H9 (cell line): ENCODE data around the gene BEND4. TPM values are rescaled to one million over a fixed set of nuclear protein-coding genes. Genes with fewer than 3 reads are reported as not detected.
A peak's percentile ranks its signal among the peaks of the same experiment; 100 is the strongest.

Source experiments
- DNase-seq: peaks from one replicate; pipeline ENCODE4 v3.0.0-alpha.2; 2017
- H2AFZ ChIP-seq: one replicate; pipeline ENCODE4 v1.6.1; 2013; ENCODE audit warnings: mild to moderate bottlenecking, low read length, control low read depth, moderate library complexity
- H2AK5ac ChIP-seq: 2 replicates; pipeline ENCODE4 v1.6.1; 2013; ENCODE audit warnings: low read length, control low read depth, mixed read lengths; ENCODE audit not compliant: insufficient read length
- H2BK120ac ChIP-seq: one replicate; pipeline ENCODE4 v1.6.1; 2013; ENCODE audit warnings: low read depth, mild to moderate bottlenecking, low read length, control low read depth, inconsistent platforms; ENCODE audit not compliant: poor library complexity, severe bottlenecking
- H2BK12ac ChIP-seq: 2 replicates; pipeline ENCODE4 v1.6.1; 2013; ENCODE audit warnings: low read length, control low read depth, mixed read lengths, low read depth; ENCODE audit not compliant: insufficient read length
- H2BK15ac ChIP-seq: 2 replicates; pipeline ENCODE4 v1.6.1; 2013; ENCODE audit warnings: low read depth, low read length, control low read depth
- H2BK20ac ChIP-seq: one replicate; pipeline ENCODE4 v1.6.1; 2013; ENCODE audit warnings: low read depth, mild to moderate bottlenecking, low read length, control low read depth, inconsistent platforms; ENCODE audit not compliant: poor library complexity, severe bottlenecking
- H2BK5ac ChIP-seq: 2 replicates; pipeline ENCODE4 v1.6.1; 2013; ENCODE audit warnings: low read length, control low read depth, mixed read lengths; ENCODE audit not compliant: insufficient read length
- H3K14ac ChIP-seq: 2 replicates; pipeline ENCODE4 v1.6.1; 2013; ENCODE audit warnings: low read length, control low read depth; ENCODE audit not compliant: insufficient read depth
- H3K18ac ChIP-seq: 2 replicates; pipeline ENCODE4 v1.6.1; 2013; ENCODE audit warnings: low read depth, mild to moderate bottlenecking, mixed read lengths, low read length, control low read depth; ENCODE audit not compliant: insufficient read length
- H3K23ac ChIP-seq: 2 replicates; pipeline ENCODE4 v1.6.1; 2013; ENCODE audit warnings: low read length, control low read depth, mixed read lengths, low read depth; ENCODE audit not compliant: insufficient read length
- H3K23me2 ChIP-seq: 2 replicates; pipeline ENCODE4 v1.6.1; 2013; ENCODE audit warnings: low read depth, mild to moderate bottlenecking, mixed read lengths, low read length, control low read depth; ENCODE audit not compliant: insufficient read length, poor library complexity, severe bottlenecking
- H3K27ac ChIP-seq: 2 replicates; pipeline ENCODE4 v1.5.1; 2013; ENCODE audit warnings: low read length, control low read depth, mixed read lengths, low read depth; ENCODE audit not compliant: insufficient read length
- H3K27me3 ChIP-seq: 2 replicates; pipeline ENCODE4 v1.6.1; 2013; ENCODE audit warnings: low read length, control low read depth, inconsistent platforms; ENCODE audit not compliant: insufficient read depth
- H3K4ac ChIP-seq: 2 replicates; pipeline ENCODE4 v1.6.1; 2013; ENCODE audit warnings: low read depth, mild to moderate bottlenecking, control low read depth, inconsistent platforms, low read length, moderate library complexity
- H3K4me1 ChIP-seq: 2 replicates; pipeline ENCODE4 v1.6.1; 2013; ENCODE audit warnings: low read length, control low read depth, inconsistent platforms; ENCODE audit not compliant: insufficient read depth
- H3K4me2 ChIP-seq: 2 replicates; pipeline ENCODE4 v1.6.1; 2013; ENCODE audit warnings: low read length, control low read depth, mixed read lengths; ENCODE audit not compliant: insufficient read length, insufficient read depth
- H3K56ac ChIP-seq: 2 replicates; pipeline ENCODE4 v1.6.1; 2013; ENCODE audit warnings: low read depth, mild to moderate bottlenecking, mixed read lengths, low read length, control low read depth; ENCODE audit not compliant: insufficient read length
- H3K79me1 ChIP-seq: 2 replicates; pipeline ENCODE4 v1.6.1; 2013; ENCODE audit warnings: low read depth, mild to moderate bottlenecking, moderate library complexity, low read length, control low read depth, inconsistent platforms; ENCODE audit not compliant: insufficient read depth, poor library complexity, severe bottlenecking
- H3K79me2 ChIP-seq: 2 replicates; pipeline ENCODE4 v1.6.1; 2013; ENCODE audit warnings: low read length, control low read depth, inconsistent platforms; ENCODE audit not compliant: insufficient read depth
- H3K9ac ChIP-seq: 2 replicates; pipeline ENCODE4 v1.6.1; 2013; ENCODE audit warnings: low read length, control low read depth, mixed read lengths; ENCODE audit not compliant: insufficient read length; ENCODE audit errors: extremely low read depth
- H3K9me3 ChIP-seq: one replicate; pipeline ENCODE4 v1.6.1; 2013; ENCODE audit warnings: low read depth, low read length, inconsistent platforms; ENCODE audit not compliant: control insufficient read depth
- H3T11ph ChIP-seq: one replicate; pipeline ENCODE4 v1.6.1; 2013; ENCODE audit warnings: mild to moderate bottlenecking, low read length, control low read depth, inconsistent platforms
- H4K20me1 ChIP-seq: one replicate; pipeline ENCODE4 v1.6.1; 2013; ENCODE audit not compliant: control insufficient read depth, insufficient read length, insufficient read depth
- H4K5ac ChIP-seq: 2 replicates; pipeline ENCODE4 v1.6.1; 2013; ENCODE audit warnings: low read depth, mild to moderate bottlenecking, mixed read lengths, low read length, control low read depth; ENCODE audit not compliant: insufficient read length
- H4K8ac ChIP-seq: replicated peaks from 2 replicates; pipeline ENCODE4 v1.6.1; 2013; ENCODE audit warnings: low read length, control low read depth, mixed read lengths, low read depth; ENCODE audit not compliant: insufficient read length
- H4K91ac ChIP-seq: 2 replicates; pipeline ENCODE4 v1.6.1; 2013; ENCODE audit warnings: low read depth, mild to moderate bottlenecking, moderate library complexity, mixed read lengths, low read length, control low read depth; ENCODE audit not compliant: insufficient read length
- H3K27ac Mint-ChIP-seq, 3 experiments: 2 replicates in 2 of 3; 3 replicates in 1 of 3; pipeline ENCODE4 v1.8.0; 2020 to 2021; ENCODE audit warnings: mixed read lengths in 3 of 3, mild to moderate bottlenecking in 1 of 3, moderate library complexity in 1 of 3
- H3K27me3 Mint-ChIP-seq: 2 replicates; pipeline ENCODE4 v1.8.0; 2021; ENCODE audit warnings: low read depth, mild to moderate bottlenecking, moderate library complexity, mixed read lengths
- H3K36me3 Mint-ChIP-seq, 3 experiments: 2 replicates in 2 of 3; 3 replicates in 1 of 3; pipeline ENCODE4 v1.8.0; 2020 to 2021; ENCODE audit warnings: low read depth in 3 of 3, mixed read lengths in 3 of 3; ENCODE audit not compliant: insufficient read depth in 1 of 3
- H3K4me1 Mint-ChIP-seq, 2 experiments: 2 replicates each; pipeline ENCODE4 v1.8.0; 2020; ENCODE audit warnings: mixed read lengths in 2 of 2
- H3K4me3 Mint-ChIP-seq, 2 experiments: 2 replicates in 1 of 2; 3 replicates in 1 of 2; pipeline ENCODE4 v1.8.0; 2020 to 2021; ENCODE audit warnings: mild to moderate bottlenecking in 2 of 2, mixed read lengths in 2 of 2, moderate library complexity in 1 of 2
- H3K9me3 Mint-ChIP-seq, 2 experiments: 2 replicates in 1 of 2; 3 replicates in 1 of 2; pipeline ENCODE4 v1.8.0; 2020; ENCODE audit warnings: mild to moderate bottlenecking in 2 of 2, mixed read lengths in 2 of 2, moderate library complexity in 1 of 2
- CTCF ChIP-seq: fragments of 200-600 bp; sonication (generic); conservative IDR thresholded peaks from 3 replicates; pipeline ENCODE4 v1.8.0; 2021; ENCODE audit warnings: antibody characterized with exemption, mild to moderate bottlenecking
- WGBS: extraction: QIAGEN DNeasy Blood & Tissue Kit; methylation state at CpG from one replicate; pipeline ENCODE4 v1.1.7; 2013; ENCODE audit warnings: missing lambda C conversion rate, low lambda C conversion rate, mixed read lengths; ENCODE audit not compliant: insufficient read length; ENCODE audit errors: extremely low coverage; 5-methylcytosine and 5-hydroxymethylcytosine counted together
- long read RNA-seq: library from polyadenylated mRNA; unstranded; transcript quantifications from one replicate; pipeline ENCODE4 v2.0.0, GENCODE V29; 2020
- total RNA-seq: library from RNA; stranded (reverse); gene quantifications from 2 replicates; pipeline ENCODE4 v1.2.1, GENCODE V29; 2021

The BEND4 gene
- total RNA-seq: 25.1 and 25.8 TPM in 2 replicates
- long read RNA-seq, partial matches to known transcripts: 8 of 16 reads
- long read RNA-seq, other reads (novel, unspliced or antisense): 8 of 16 reads

- Histone ChIP-seq H3K9me3 (no peaks in the 10 kb centered on the region), H3K14ac (peak within 1 kb of the TSS; percentile 76), H3K23me2 (peaks cover 14% of the 10 kb centered on the region), H4K5ac (no peak within 1 kb of the TSS), H2BK15ac (no peak within 1 kb of the TSS; the same call in 1 of the 2 replicates), H2AFZ (no peak within 1 kb of the TSS), H2BK12ac (no peak within 1 kb of the TSS), H3K27ac (no peak within 1 kb of the TSS), H3K9ac (no peak within 1 kb of the TSS), H3T11ph (no peak within 1 kb of the TSS), H2BK120ac (no peak within 1 kb of the TSS), H4K91ac (no peak within 1 kb of the TSS), H3K27me3 (peaks cover 6% of the 10 kb centered on the region; the same call in 1 of the 2 replicates), H3K79me1 (no peaks in the 10 kb centered on the region), H3K4me1 (no peaks in the 10 kb centered on the region), H2BK20ac (no peak within 1 kb of the TSS), H3K56ac (no peak within 1 kb of the TSS), H2BK5ac (no peak within 1 kb of the TSS), H3K79me2 (peaks cover 2% of the 10 kb centered on the region; the same call in 1 of the 2 replicates), H3K23ac (no peak within 1 kb of the TSS), H4K20me1 (peaks cover 3% of the 10 kb centered on the region), H2AK5ac (no peak within 1 kb of the TSS), H3K18ac (peak within 1 kb of the TSS; percentile 17), H3K4ac (no peak within 1 kb of the TSS), H3K4me2 (peak within 1 kb of the TSS; percentile 90), H4K8ac (no peak within 1 kb of the TSS)
- peak; percentile 37 for DNase-seq
- no CpG with 5 or more reads among the region's 49 CpGs for WGBS
- Mint-ChIP-seq H3K27me3 (peaks cover 41% of the 10 kb centered on the region), H3K9me3 (peaks cover 0 to 4% of the 10 kb centered on the region in 2 experiments; a peak in 1 of 5 replicates), H3K27ac (peak within 1 kb of the TSS in 2 of 3 experiments; percentile 51 to 92; a peak in 3 of 7 replicates), H3K4me3 (peak within 1 kb of the TSS; percentile 78 to 96), H3K36me3 (peaks cover 0 to 11% (median 10%) of the 10 kb centered on the region in 3 experiments; a peak in 6 of 7 replicates), H3K4me1 (peaks cover 22 to 30% of the 10 kb centered on the region in 2 experiments)
- TF ChIP-seq CTCF: no peak; the same call in 2 of the 3 replicates
Measured at GRCh38 chr4:42152507-42153504, at the start of gene BEND4. BEND4 (minus strand) TSS chr4:42152655; CDS start chr4:42152143, 512 bp downstream.
